CD4-positive, alpha-beta T cell treated with Interleukin-1 beta for 1 hour (primary cell): ENCODE data around the gene CDC42BPA.
"Not testable (repeated sequence)": the region's sequence is repeated elsewhere in the genome, so short reads cannot be mapped to it uniquely, and the experiment has no call there.

ENCODE experiments used
- DNase-seq, 2 donors: peaks; one replicate each; pipeline ENCODE4 v3.0.0-alpha.2; 2020 to 2022

The CDC42BPA gene, protein sequence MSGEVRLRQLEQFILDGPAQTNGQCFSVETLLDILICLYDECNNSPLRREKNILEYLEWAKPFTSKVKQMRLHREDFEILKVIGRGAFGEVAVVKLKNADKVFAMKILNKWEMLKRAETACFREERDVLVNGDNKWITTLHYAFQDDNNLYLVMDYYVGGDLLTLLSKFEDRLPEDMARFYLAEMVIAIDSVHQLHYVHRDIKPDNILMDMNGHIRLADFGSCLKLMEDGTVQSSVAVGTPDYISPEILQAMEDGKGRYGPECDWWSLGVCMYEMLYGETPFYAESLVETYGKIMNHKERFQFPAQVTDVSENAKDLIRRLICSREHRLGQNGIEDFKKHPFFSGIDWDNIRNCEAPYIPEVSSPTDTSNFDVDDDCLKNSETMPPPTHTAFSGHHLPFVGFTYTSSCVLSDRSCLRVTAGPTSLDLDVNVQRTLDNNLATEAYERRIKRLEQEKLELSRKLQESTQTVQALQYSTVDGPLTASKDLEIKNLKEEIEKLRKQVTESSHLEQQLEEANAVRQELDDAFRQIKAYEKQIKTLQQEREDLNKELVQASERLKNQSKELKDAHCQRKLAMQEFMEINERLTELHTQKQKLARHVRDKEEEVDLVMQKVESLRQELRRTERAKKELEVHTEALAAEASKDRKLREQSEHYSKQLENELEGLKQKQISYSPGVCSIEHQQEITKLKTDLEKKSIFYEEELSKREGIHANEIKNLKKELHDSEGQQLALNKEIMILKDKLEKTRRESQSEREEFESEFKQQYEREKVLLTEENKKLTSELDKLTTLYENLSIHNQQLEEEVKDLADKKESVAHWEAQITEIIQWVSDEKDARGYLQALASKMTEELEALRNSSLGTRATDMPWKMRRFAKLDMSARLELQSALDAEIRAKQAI (N-terminal part only)

GRCh38 chr1:227318016-227318852 is at the start of gene CDC42BPA:
Gene CDC42BPA (minus strand): TSS chr1:227318492. CDS start chr1:227317182, 1,310 bp downstream.
- peak; percentile 13 for DNase-seq

DNA sequence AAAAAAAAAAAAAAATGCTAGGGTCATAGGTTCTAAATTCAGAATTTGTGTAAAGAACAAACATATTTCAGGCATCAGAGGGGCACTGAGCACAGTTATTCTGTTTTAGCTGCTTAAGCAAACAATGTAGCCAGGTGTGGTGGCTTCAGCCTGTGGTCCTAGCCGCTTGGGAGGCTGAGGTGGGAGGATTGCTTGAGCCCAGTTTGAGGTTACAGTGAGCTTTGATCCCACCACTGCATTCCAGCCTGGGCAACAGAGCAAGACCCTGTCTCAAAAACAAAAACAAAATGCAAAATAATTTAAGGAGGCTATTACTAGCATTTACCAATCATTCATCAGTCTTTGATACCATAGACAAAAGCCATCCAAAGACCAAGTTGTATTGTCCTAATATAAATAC is 49.7 kb upstream of the CDC42BPA start:
- no peak for DNase-seq

- DNase-seq: no peak
Measured at GRCh38 chr1:227365473-227366431, 47.5 kb upstream of the CDC42BPA start.

DNA sequence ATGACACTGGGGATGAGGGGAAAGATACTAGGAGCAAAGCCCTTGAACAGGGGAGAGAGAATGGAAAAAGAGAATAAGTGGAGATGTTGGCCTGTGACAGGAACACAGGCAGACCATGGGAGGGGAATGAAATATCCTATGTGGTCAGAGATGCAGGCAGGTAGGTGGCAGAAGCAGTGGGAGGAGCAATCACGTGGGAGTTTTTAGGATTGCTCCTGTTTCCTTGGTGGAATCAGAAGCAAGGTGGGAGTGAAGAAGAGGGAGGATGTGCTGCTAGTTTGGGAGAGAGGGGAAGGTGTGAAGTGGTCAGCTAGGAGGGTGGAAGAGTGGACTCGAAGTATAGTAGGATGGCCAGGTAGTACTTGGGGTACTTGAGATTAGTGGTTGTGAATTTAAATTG is 46.4 kb upstream of the CDC42BPA start:
- no peak for DNase-seq

DNA sequence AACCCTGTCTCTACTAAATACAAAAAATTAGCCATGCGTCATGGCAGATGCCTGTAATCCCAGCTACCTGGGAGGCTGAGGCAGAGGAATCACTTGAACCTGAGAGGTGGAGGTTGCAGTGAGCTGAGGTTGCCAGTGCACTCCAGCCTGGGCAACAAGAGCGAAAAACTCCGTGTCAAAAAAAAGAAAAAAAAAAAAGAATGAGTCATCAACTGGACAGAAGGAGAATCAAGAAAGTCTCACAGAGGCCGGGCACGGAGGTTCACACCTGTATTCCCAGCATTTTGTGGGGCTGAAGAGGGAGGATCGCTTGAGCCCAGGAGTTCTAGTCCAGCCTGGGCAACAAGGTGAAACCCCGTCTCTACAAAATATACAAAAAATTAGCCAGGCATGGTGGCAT is 45.5 kb upstream of the CDC42BPA start:
- DNase-seq: no peak

- no peak for DNase-seq
Measured at GRCh38 chr1:227362039-227362438, 43.7 kb upstream of the CDC42BPA start.

- DNase-seq: no peak
Measured at GRCh38 chr1:227357927-227358302, 39.6 kb upstream of the CDC42BPA start.

DNA sequence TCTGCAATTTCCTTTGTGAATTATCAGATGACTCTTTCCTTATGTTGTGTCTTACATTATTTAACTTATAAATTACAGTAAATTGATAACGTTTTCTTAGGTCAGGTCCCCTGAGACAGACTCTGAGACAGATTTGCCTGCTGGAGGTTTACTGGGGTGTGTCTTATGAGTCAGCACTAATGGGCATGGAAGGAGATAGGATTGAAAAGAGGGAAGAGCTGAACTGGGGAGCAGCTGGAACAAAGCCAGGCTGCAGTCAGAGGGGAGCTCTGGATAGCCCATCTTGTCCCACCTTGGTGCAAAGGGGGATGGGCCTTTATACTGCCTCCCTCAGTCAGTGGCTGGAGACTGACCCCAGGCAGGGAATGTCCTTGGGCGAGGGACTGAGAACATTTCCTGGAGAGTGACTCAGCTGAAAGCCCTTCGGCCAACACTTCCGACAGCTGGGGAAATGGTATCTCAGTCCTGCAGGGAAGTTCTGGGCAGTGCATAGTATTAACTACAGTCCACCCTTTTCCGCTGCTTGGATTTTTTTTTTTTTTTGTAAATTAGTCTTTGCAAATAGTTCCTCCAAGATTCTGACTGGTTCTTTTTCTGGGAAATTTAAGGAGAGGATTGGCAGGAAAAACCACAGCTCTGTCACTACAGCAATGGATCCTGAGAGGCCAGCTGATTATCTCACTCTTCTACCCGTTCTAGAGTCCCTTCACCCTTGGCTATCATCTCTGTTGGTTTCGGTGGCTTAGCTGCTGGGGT is 39.1 kb upstream of the CDC42BPA start:
- no peak for DNase-seq

DNA sequence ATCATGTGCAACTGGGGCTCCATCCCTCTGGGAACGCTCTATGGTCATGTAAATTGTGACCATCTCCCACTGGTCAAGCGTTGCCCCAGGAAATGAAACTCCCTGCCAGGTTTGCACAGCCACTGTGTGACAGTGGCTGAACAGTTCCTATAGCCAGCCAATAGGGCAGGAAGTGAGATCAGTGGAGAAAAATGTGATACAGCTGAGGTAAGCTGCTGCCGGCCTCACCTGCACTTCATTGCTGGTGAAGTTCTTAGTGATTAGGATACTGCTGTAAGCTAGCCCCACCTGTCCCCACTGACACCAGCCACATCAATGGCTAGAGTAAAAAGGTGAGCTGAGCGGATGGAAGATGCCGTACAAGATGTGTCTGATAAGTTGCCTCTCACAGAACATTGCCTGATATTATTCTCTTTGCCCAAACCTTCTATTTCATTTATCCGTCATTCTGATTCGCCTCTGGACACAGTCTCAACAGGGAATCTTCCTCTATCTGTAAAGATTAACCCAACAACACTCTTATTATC is 38.4 kb upstream of the CDC42BPA start:
- no peak for DNase-seq

DNA sequence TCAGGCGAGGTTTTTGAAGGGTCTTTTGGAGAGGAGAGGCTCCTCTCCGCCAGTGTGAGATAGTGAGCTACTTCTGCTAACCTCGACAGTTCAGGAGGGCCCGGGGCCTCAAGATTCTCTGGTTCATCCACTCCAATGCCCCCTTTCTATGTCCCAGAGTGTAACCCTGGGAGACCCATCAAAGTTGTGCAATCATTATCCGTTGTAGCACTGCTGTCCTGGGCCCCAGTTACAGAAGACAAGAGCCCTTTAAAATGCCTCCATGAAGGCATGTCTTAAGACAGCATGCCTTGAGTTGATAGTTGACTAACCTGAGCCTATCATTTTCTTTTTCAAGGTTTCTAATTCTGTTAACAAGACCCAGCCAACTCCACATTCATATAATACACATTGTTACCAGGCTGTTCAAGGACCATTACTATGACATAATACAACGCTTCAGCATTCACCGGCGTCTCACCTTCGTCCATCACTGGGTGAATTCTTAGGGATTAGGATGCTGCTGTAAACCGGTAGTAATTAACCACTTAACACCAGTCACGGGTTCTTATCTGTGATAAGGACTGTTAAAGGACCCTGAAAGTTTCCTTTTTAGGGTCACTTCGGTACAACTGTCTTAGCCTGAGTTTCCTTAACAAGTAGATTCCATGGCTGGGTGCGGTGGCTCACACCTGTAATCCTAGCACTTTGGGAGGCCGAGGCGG is 37.4 kb upstream of the CDC42BPA start:
- no peak for DNase-seq

DNA sequence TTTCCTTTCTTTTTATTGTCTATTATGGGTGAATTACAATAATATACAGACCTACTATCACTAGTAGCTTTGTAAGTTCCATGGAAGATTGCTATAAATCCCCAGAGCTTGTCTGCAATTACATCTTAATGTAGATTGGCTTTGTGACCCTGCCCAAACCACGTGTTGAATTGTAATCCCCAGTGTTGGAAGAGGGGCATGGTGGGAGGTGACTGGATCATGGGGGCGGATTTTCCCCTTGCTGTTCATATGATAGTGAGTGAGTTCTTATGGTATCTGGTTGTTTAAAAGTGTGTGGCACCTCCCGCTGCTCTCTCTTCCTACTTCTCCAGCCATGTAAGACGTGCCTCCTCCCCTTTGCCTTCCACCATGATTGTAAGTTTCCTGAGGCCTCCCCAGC is 34.9 kb upstream of the CDC42BPA start:
- no peak for DNase-seq

DNA sequence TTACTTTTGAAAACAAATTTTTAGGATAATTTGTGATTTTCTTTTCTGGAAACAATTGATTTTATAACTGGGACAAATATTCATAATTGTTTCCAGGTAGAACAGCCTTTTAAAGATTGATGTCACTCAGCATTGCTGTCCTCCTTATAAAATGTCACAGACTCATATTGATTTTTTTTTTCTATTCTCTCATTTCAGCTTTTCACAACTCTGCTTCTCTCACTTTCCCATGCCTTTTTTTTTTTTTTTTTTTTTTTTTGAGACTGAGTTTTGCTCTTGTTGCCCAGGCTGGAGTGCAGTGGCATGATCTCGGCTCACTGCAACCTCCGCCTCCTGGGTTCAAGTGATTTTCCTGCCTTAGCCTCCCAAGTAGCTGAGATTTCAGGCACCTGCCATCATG is 33.9 kb upstream of the CDC42BPA start:
- DNase-seq: not testable (repeated sequence)

DNA sequence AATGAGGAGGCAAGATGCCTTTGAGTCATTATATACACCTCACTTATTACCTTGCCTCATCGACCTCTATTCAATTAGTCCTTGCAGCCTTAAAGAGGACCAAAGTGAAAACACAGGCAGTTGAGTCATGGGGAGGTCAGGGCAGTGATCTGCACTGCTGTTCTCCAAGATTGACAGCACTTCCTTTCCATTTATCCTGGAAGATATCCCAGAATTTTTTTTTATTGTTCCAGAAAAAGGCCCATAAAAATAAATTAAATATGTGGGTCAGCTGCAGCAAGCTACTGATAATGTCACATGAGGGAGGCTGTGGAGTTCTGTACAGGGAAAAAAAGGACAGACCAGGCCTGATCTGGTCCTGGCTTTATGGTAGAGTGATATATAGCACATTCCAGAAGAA is 33.2 kb upstream of the CDC42BPA start:
- DNase-seq: no peak

- no peak for DNase-seq
Measured at GRCh38 chr1:227349967-227350366, 31.7 kb upstream of the CDC42BPA start.

GRCh38 chr1:227343727-227344551 is 25.6 kb upstream of the CDC42BPA start:
- no peak for DNase-seq

- no peak for DNase-seq
Measured at GRCh38 chr1:227343206-227343605, 24.9 kb upstream of the CDC42BPA start.

GRCh38 chr1:227342075-227342829 is 24.0 kb upstream of the CDC42BPA start:
- no peak for DNase-seq

DNA sequence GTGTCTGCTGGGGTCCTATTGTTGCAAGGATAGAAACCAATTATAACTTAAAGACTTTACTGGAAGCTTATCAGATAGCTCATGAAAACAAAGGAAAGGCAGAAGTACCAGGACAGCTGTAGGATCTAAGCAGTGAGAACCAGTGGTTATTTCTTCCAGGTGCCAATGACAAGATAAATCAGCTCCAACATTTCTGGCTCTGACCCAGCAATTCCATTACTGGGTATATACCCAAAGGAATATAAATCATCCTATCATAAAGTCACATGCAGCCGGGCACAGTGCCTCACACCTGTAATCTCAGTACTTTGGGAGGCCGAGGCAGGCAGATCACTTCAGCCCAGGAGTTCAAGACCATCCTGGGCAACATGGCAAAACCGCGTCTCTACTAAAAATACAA is 17.8 kb upstream of the CDC42BPA start:
- not testable (repeated sequence) for DNase-seq
